D721Med (cell line): ENCODE results near the gene PHF1.

Experiments used
- DNase-seq: peaks from one replicate; pipeline ENCODE4 v3.0.0; 2011; ENCODE audit warnings: low spot score; ENCODE audit not compliant: insufficient read length
- FAIRE-seq: peaks from 2 replicates; lab custom pipeline; 2011; peaks lifted over from hg19 to GRCh38; lab: Jason Lieb, UNC
- CTCF ChIP-seq: IDR thresholded peaks from 2 replicates; pipeline ENCODE4 v1.5.1; 2012; ENCODE audit warnings: mild to moderate bottlenecking, control low read depth; ENCODE audit not compliant: insufficient read depth; ENCODE audit errors: missing control alignments

The PHF1 gene

GRCh38 chr6:33446356-33446755 is 35.5 kb downstream of the PHF1 start:
- no peak for TF ChIP-seq CTCF
- no peak for DNase-seq
- no peak for FAIRE-seq

DNA sequence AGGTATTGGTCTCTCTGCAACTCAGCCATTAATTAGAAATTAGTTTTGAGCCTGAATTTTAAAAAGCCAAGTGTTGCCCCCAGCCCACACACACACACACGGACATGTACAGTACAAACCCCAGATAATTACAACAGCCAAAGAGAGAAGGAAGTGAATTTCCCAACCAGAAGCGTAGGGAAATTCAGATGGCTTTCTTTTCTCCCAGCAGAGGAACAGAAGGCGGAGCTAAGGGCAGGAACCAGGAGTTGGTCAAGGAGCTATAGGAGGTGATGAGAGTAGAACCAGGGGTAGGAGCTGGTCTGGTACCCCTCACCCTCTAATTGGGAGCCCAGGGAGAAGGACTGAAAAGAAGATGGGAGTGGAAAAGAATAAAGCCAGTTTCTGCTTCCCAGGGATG is 39.6 kb downstream of the PHF1 start:
- no peak for FAIRE-seq
- no peak for TF ChIP-seq CTCF
- no peak for DNase-seq

GRCh38 chr6:33451606-33452005 is 40.8 kb downstream of the PHF1 start:
- no peak for DNase-seq
- TF ChIP-seq CTCF: no peak
- FAIRE-seq: no peak

- TF ChIP-seq CTCF: no peak
- FAIRE-seq (no peak), DNase-seq (no peak)
Measured at GRCh38 chr6:33452496-33452895, 41.7 kb downstream of the PHF1 start.

- no peak for FAIRE-seq
- no peak for TF ChIP-seq CTCF
- no peak for DNase-seq
Measured at GRCh38 chr6:33453393-33454008, 42.7 kb downstream of the PHF1 start.

GRCh38 chr6:33454009-33454946 is 43.5 kb downstream of the PHF1 start, which contains the start of gene ZBTB9:
TSS of gene ZBTB9 (plus strand) at chr6:33454576. CDS start at chr6:33455101, 525 bp downstream.
- DNase-seq (peak; percentile 99), FAIRE-seq (no peak)
- no peak for TF ChIP-seq CTCF

GRCh38 chr6:33455051-33455450 is 44.2 kb downstream of the PHF1 start:
- no peak for TF ChIP-seq CTCF
- DNase-seq (no peak), FAIRE-seq (no peak)
